ENCODE results near the gene PMEL.
"Not testable (repeated sequence)": the region's sequence is repeated elsewhere in the genome, so short reads cannot be mapped to it uniquely, and the experiment has no call there.

PMEL gene

GRCh38 chr12:55925870-55926737, 39.7 kb downstream of the PMEL start:
- DNase-seq (ENCODE audit: low read depth in 3 of 3, low spot score in 1 of 3): no peak

- no peak for DNase-seq (ENCODE audit: low read depth in 3 of 3, low spot score in 1 of 3)
Measured at GRCh38 chr12:55925371-55925770, 40.5 kb downstream of the PMEL start.

- not testable (repeated sequence) for DNase-seq (ENCODE audit: low read depth in 3 of 3, low spot score in 1 of 3)
Measured at GRCh38 chr12:55923648-55924047, 42.2 kb downstream of the PMEL start.

GRCh38 chr12:55922126-55922525, 43.7 kb downstream of the PMEL start:
- DNase-seq (ENCODE audit: low read depth in 3 of 3, low spot score in 1 of 3): no peak

- not testable (repeated sequence) for DNase-seq (ENCODE audit: low read depth in 3 of 3, low spot score in 1 of 3)
Measured at GRCh38 chr12:55919032-55919431, 46.8 kb downstream of the PMEL start.

GRCh38 chr12:55915482-55915859, 50.4 kb downstream of the PMEL start:
- no peak for DNase-seq (ENCODE audit: low read depth in 3 of 3, low spot score in 1 of 3)

GRCh38 chr12:55912908-55913307, 52.9 kb downstream of the PMEL start:
- DNase-seq (ENCODE audit: low read depth in 3 of 3, low spot score in 1 of 3): no peak

GRCh38 chr12:55909513-55909884, 56.3 kb downstream of the PMEL start:
- DNase-seq (ENCODE audit: low read depth in 3 of 3, low spot score in 1 of 3): no peak

- DNase-seq (ENCODE audit: low read depth in 3 of 3, low spot score in 1 of 3): no peak
Measured at GRCh38 chr12:55908726-55909512, 56.9 kb downstream of the PMEL start.

- no peak for DNase-seq (ENCODE audit: low read depth in 3 of 3, low spot score in 1 of 3)
Measured at GRCh38 chr12:55906056-55906455, 59.8 kb downstream of the PMEL start.
